ENCODE results near the gene ERGIC3.
"Not testable (repeated sequence)": the region's sequence is repeated elsewhere in the genome, so short reads cannot be mapped to it uniquely, and the experiment has no call there.

The ERGIC3 gene

GRCh38 chr20:35517125-35517524 lies 24.8 kb upstream of the ERGIC3 start:
- TF ChIP-seq CTCF (IDR thresholded peaks at IDR 0.05; ENCODE audit: control insufficient read depth, extremely low read depth, insufficient read depth), result no peak
- H3K4me3 ChIP-seq (ENCODE audit: low read depth, low read length), result no peak overlapping the region
- DNase-seq (ENCODE audit: low read depth), result no peak

- H3K4me3 ChIP-seq (ENCODE audit: low read depth, low read length), result not testable (repeated sequence)
These were observed 24.1 kb upstream of the ERGIC3 start for GRCh38 chr20:35517767-35518166.

GRCh38 chr20:35518955-35519354 lies 22.9 kb upstream of the ERGIC3 start:
- no peak overlapping the region for H3K4me3 ChIP-seq (ENCODE audit: low read depth, low read length)
- no peak for DNase-seq (ENCODE audit: low read depth)
- no peak for TF ChIP-seq CTCF (IDR thresholded peaks at IDR 0.05; ENCODE audit: control insufficient read depth, extremely low read depth, insufficient read depth)

More at GRCh38 chr20:35517767-35518166, 24.1 kb upstream of the ERGIC3 start:
- not testable (repeated sequence) for DNase-seq (ENCODE audit: low read depth)

DNA sequence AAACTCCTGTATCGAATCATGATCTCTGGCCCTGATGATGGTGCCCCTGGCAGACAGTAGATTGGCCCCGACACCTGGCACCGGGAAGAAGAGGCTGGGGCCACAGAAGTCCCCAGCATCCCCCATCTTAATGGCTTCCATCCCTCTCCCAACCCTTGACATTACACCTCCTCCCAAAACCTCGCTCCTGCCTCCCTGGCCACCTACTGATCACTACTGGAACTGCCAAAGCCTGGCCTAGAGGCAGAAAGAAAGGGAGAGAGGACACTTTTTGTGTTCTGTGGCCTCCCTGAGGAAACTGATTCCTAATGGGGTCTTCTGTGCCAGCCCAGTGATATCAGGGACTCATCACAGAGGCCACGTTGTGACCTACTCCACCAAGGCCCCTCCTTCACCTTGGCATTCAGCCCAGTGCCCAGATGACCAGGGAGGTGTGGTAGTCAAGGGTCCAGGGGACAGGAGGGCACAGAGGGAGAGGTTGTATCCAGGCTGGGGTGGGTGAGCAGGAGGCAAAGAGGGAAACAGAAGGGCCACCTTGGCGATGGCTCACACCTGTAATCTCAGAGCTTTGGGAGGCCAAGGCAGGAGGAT lies 18.5 kb upstream of the ERGIC3 start:
- DNase-seq (ENCODE audit: low read depth), result no peak

GRCh38 chr20:35525639-35526038 lies 16.2 kb upstream of the ERGIC3 start:
- no peak overlapping the region for H3K4me3 ChIP-seq (ENCODE audit: low read depth, low read length)
- TF ChIP-seq CTCF (IDR thresholded peaks at IDR 0.05; ENCODE audit: control insufficient read depth, extremely low read depth, insufficient read depth), result no peak
- no peak for DNase-seq (ENCODE audit: low read depth)

More for the DNA sequence above, 18.5 kb upstream of the ERGIC3 start:
- no peak overlapping the region for H3K4me3 ChIP-seq (ENCODE audit: low read depth, low read length)
- TF ChIP-seq CTCF (IDR thresholded peaks at IDR 0.05; ENCODE audit: control insufficient read depth, extremely low read depth, insufficient read depth), result peak; percentile 31; the same call in 1 of the 2 replicates

DNA sequence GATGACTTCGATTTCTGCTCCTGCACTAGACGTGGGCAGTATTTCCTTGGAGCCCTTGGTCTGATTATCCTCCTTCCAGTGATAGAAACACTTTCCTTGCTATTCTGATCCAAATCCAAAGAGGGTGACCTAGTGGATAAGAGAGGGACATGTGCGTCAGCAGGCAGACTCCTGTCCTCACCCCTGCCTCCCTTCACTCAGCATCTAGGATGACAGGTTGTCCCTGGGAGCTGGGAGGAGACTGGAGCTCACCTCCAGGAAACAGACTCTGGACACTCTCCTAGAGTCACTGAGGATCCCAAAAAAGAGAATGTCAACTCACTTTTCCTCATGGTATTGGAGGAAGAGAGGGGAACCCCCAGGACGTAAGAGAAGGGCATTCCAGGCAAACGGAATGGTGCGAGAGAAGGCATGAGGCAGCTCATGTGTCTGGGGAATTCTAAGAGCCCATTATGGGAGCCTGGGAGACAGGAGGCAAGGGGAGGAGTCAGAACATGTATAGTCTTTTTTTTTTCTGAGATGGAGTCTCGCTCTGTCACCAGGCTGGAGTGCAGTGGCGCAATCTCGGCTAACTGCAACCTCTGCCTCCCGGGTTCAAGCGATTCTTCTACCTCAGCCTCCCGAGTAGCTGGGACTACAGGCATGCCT lies 14.6 kb upstream of the ERGIC3 start:
- no peak for TF ChIP-seq CTCF (IDR thresholded peaks at IDR 0.05; ENCODE audit: control insufficient read depth, extremely low read depth, insufficient read depth)
- H3K4me3 ChIP-seq (ENCODE audit: low read depth, low read length), result no peak overlapping the region
- DNase-seq (ENCODE audit: low read depth), result no peak

GRCh38 chr20:35529552-35529951 lies 12.3 kb upstream of the ERGIC3 start, which contains the start of gene C20orf173:
Gene C20orf173, minus strand, starts transcription at chr20:35529652. Its CDS starts 279 bp downstream, at chr20:35529373.
- DNase-seq (ENCODE audit: low read depth), result no peak
- TF ChIP-seq CTCF (IDR thresholded peaks at IDR 0.05; ENCODE audit: control insufficient read depth, extremely low read depth, insufficient read depth), result no peak

More at GRCh38 chr20:35529552-35529951, 12.3 kb upstream of the ERGIC3 start, which contains the start of gene C20orf173:
- H3K4me3 ChIP-seq (ENCODE audit: low read depth, low read length), result no peak within 1 kb of the TSS

All from LNCaP clone FGC (cell line).